ENCODE measurements around the gene BMP8B. TPM values are rescaled to one million over a fixed set of nuclear protein-coding genes. Genes with fewer than 3 reads are reported as not detected.

BMP8B gene
- total RNA-seq, 4 donors from 2014 or later = 0.18 to 0.83 (median 0.55) TPM

DNA sequence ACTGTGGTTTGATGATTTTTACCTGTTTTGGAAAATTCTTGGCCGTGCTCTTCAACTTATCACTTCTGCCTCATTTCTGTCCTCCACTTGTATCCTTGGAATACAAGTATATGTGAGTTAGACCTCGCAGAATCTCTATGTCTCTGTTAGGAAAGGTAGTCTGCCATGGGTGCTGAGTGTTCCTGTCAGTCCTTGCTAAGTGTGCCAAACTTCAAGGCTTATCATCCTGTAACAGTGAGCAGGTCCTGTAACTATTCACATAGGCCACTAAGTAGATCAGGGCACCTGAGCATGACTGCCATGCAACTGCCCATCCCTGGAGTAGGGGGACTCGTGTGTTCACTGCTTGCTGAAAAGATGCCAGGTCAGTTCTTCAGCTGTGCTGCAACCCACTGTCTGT, 24.2 kb upstream of the BMP8B start:
- Histone ChIP-seq H3K9me3 (no peaks in the 10 kb centered on the region), H3K4me1 (peaks cover 5 to 17% (median 7%) of the 10 kb centered on the region in 3 donors), H3K27me3 (peaks cover 0 to 4% (median 0%) of the 10 kb centered on the region in 4 donors), H3K4me3 (no peak overlapping the region), H3K36me3 (no peaks in the 10 kb centered on the region), H3K27ac (no peak overlapping the region)
- 66 to 87% methylated on average over 3 of the region's 3 CpGs for WGBS, 2 donors
- TF ChIP-seq POLR2A (IDR thresholded peaks at IDR 0.05) = no peak
- TF ChIP-seq, protein P1, sequence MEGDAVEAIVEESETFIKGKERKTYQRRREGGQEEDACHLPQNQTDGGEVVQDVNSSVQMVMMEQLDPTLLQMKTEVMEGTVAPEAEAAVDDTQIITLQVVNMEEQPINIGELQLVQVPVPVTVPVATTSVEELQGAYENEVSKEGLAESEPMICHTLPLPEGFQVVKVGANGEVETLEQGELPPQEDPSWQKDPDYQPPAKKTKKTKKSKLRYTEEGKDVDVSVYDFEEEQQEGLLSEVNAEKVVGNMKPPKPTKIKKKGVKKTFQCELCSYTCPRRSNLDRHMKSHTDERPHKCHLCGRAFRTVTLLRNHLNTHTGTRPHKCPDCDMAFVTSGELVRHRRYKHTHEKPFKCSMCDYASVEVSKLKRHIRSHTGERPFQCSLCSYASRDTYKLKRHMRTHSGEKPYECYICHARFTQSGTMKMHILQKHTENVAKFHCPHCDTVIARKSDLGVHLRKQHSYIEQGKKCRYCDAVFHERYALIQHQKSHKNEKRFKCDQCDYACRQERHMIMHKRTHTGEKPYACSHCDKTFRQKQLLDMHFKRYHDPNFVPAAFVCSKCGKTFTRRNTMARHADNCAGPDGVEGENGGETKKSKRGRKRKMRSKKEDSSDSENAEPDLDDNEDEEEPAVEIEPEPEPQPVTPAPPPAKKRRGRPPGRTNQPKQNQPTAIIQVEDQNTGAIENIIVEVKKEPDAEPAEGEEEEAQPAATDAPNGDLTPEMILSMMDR (IDR thresholded peaks at IDR 0.05) = no peak
- intact Hi-C loops (cut with DNase I) = no loop called here
- no peak for DNase-seq

DNA sequence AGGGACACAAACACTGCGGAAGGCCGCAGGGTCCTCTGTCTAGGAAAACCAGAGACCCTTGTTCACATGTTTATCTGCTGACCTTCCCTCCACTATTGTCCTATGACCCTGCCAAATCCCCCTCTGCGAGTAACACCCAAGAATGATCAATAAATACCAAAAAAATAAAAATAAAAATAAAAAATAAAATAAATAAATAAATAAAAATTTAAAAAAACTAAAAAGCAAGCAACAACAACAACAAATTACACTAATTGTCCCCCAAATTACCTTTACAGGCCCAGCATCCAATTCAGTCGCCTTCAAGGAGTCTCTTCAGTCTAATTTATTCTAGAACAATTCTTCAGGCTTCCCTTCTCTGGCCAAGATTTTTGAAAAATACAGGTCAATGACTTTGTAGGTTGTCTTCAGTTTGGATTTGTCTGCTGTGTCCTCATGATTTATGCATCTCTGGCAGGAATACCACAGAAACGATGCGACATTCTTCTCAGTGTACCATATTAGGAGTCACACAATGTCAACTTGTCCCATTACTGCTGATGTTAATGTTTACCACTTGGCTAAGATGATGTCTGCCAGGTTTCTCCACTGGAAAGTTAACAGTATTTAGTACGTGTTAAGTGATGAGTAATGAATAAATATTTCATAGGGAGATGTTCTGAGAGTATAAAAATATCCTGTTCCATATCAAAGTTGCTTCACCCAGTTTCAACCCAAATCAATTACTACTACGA, 20.3 kb upstream of the BMP8B start:
- no peak for TF ChIP-seq POLR2A (IDR thresholded peaks at IDR 0.05)
- TF ChIP-seq, protein P1 (IDR thresholded peaks at IDR 0.05) = no peak
- Histone ChIP-seq H3K27me3 (no peaks in the 10 kb centered on the region), H3K4me1 (no peaks in the 10 kb centered on the region), H3K36me3 (no peaks in the 10 kb centered on the region), H3K9me3 (no peaks in the 10 kb centered on the region), H3K4me3 (no peak overlapping the region), H3K27ac (no peak overlapping the region)
- DNase-seq = no peak
- intact Hi-C loops (cut with DNase I) = no loop called here
- 66 to 69% methylated on average over 6 of the region's 8 CpGs for WGBS, 2 donors

DNA sequence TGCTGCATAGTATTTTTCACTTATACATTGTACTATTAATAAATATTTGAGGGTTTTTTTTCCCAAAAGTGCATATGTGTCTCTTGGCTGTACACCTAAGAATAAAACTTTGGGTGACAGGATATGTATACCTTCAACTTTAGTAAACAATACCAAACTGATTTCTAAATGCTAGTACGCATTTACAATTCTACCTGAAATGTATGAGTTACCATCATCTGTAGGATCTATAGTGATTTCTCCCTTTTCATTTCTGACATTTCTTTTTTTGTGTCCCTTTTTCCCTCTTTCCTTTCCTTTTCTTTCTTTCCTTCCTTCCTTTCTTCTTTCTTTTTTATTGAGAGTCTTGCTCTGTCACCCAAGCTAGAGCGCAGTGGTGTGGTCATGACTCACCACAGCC, 16.7 kb upstream of the BMP8B start:
- no peaks in the 10 kb centered on the region for H3K36me3 ChIP-seq
- no peak overlapping the region for H3K27ac ChIP-seq
- H3K27me3 ChIP-seq = no peaks in the 10 kb centered on the region
- H3K9me3 ChIP-seq = no peaks in the 10 kb centered on the region
- TF ChIP-seq POLR2A (IDR thresholded peaks at IDR 0.05) = no peak
- TF ChIP-seq, protein P1 (IDR thresholded peaks at IDR 0.05) = no peak
- H3K4me1 ChIP-seq = peaks cover 0 to 4% (median 0%) of the 10 kb centered on the region in 3 donors
- H3K4me3 ChIP-seq = no peak overlapping the region
- no peak for DNase-seq
- WGBS, 2 donors = 87 to 88% methylated on average over 2 of the region's 2 CpGs
- intact Hi-C loops (cut with DNase I) = no loop called here

DNA sequence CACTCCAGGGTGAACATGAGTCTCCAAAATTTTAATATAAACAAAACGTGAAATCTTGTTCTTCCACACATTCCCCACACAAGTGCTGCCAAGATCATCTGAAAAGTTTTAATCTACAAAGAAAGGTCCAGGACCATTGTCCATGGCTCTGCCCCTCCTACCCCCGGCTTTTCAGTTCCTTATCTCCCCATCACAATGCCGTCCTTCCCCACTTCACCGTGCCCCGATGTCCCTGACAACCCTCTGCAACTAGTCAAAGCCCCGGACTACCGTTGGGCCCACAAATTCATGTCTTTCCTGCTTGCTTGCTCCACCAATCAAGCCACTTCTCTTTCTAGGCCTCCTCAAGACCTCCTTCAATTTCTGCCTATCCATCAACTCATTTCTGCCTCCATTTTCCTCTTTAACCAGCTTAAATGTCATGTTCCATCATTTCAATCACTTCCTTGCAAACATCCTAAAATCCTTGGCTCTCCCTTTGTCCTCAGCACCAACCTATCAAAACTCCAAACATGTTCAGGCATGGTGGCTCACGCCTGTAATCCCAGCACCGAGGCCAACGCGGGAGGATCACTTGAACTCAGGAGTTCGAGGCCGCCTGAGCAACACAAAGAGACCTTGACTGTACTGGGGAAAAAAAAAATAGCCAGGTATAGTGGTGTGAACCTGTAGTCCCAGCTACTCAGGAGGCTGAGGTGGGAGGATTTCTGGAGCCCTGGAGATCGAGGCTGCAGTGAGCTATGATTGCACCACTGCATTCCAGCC, 14.0 kb upstream of the BMP8B start:
- DNase-seq = no peak
- no peaks in the 10 kb centered on the region for H3K27me3 ChIP-seq
- 63 to 74% methylated on average over 8 to 14 of the region's 14 CpGs for WGBS, 2 donors
- H3K36me3 ChIP-seq = no peaks in the 10 kb centered on the region
- TF ChIP-seq POLR2A (IDR thresholded peaks at IDR 0.05) = no peak
- TF ChIP-seq, protein P1 (IDR thresholded peaks at IDR 0.05) = no peak
- H3K4me3 ChIP-seq = no peak overlapping the region
- no peak overlapping the region for H3K27ac ChIP-seq
- H3K4me1 ChIP-seq = peaks cover 0 to 12% (median 5%) of the 10 kb centered on the region in 3 donors
- intact Hi-C loops (cut with DNase I) = no loop called here
- H3K9me3 ChIP-seq = no peaks in the 10 kb centered on the region

DNA sequence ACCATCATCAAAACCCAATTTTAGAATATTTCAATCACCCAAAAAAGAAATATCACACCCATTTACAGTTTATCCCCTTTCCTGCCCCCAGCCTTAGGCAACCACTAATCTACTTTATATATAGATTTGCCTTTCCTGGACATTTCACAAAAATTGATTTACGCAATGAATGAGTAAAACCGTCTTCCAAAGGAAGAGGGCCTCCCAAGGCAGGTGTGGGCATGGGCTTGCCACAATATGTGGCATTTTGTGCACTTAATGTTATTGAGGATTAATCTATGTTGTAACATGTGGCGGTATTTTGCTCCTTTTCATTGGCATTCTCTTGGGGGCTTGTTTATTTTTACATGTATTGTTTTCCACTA, 11.8 kb upstream of the BMP8B start:
- 31 to 43% methylated on average over 3 of the region's 3 CpGs for WGBS, 2 donors
- TF ChIP-seq POLR2A (IDR thresholded peaks at IDR 0.05) = no peak
- TF ChIP-seq, protein P1 (IDR thresholded peaks at IDR 0.05) = no peak
- intact Hi-C loops (cut with DNase I) = no loop called here
- no peaks in the 10 kb centered on the region for H3K36me3 ChIP-seq
- peaks cover 0 to 12% (median 5%) of the 10 kb centered on the region in 3 donors for H3K4me1 ChIP-seq
- H3K4me3 ChIP-seq = no peak overlapping the region
- no peak overlapping the region for H3K27ac ChIP-seq
- no peaks in the 10 kb centered on the region for H3K27me3 ChIP-seq
- DNase-seq = no peak
- no peaks in the 10 kb centered on the region for H3K9me3 ChIP-seq
